Heart left ventricle (tissue), 13 donors: ENCODE results near the gene BRS3.

Experiments used
- CTCF ChIP-seq, 12 donors: fragments of 200-600 bp; sonication (generic) in 4 of 12; IDR thresholded peaks; one replicate each; pipeline versions ENCODE4 v1.5.0 to v1.8.0; 2018 to 2022; ENCODE audit warnings: antibody characterized with exemption in 12 of 12, mild to moderate bottlenecking in 5 of 12
- POLR2A ChIP-seq, 2 donors: fragments of 450-650 bp; IDR thresholded peaks; one replicate each; pipeline ENCODE4 v1.6.1; 2017; ENCODE audit warnings: antibody characterized with exemption in 2 of 2, mild to moderate bottlenecking in 2 of 2, moderate library complexity in 2 of 2
- donor health status: ischemic (EF 13 %, LVEDD 7.1; RV severe dilation, severe dysfunction).
- donor health status: DM: no; HTN: yes; CAD: no.
- donor health status: DM: no; HTN: no; CAD: no.
- donor health status: ischemic (EF 25% LVEDD 6.9; RV normal size, moderate dysfunction).
- donor health status: ischemic (EF 25% LVEDD 5.7; RV mildly dilated, moderate dysfunction).
- donor health status: ischemic (EF 35%, LVEDD 5.7; RV mildly dilated, moderate dysfunction).
- donor health status: nonischemic (EF 11% LVEDD 7.7; RV severe dilation, severe dysfunction).
- donor health status: DM: yes; HTN: yes; CAD: no.
- donor health status: PGD.
- donor health status: ischemic (EF 29% LVEDD 5.4; RV normal size, mild dysfunction).
- donor health status: nonischemic (EF 23%, LVEDD 6.1; RV moderate dilation, normal function).

- no peak for TF ChIP-seq CTCF (IDR thresholded peaks at IDR 0.05)
- no peak for TF ChIP-seq POLR2A (IDR thresholded peaks at IDR 0.05)
These were observed 36.0 kb downstream of the BRS3 start for GRCh38 chrX:136523770-136524169.
